Endodermal cell (in vitro differentiated cells): Measurements from ENCODE around the gene ITK. TPM values are rescaled to one million over a fixed set of nuclear protein-coding genes. Genes with fewer than 3 reads are reported as not detected.

Experiments
- DNase-seq: peaks from one replicate; pipeline ENCODE4 v3.0.0-alpha.2; 2017
- H3K27ac ChIP-seq: 2 replicates; pipeline ENCODE4 v1.5.1; 2013; ENCODE audit warnings: mild to moderate bottlenecking, low read depth, low read length, moderate library complexity
- H3K27me3 ChIP-seq: 2 replicates; pipeline ENCODE4 v1.6.1; 2013; ENCODE audit warnings: mild to moderate bottlenecking, low read length, moderate library complexity; ENCODE audit not compliant: insufficient read depth, control insufficient read depth, poor library complexity, severe bottlenecking
- H3K36me3 ChIP-seq: 2 replicates; pipeline ENCODE4 v1.7.0; 2013; ENCODE audit warnings: mild to moderate bottlenecking, low read length, moderate library complexity; ENCODE audit not compliant: control insufficient read depth, insufficient read depth
- H3K4me1 ChIP-seq: one replicate; pipeline ENCODE4 v1.7.0; 2013; ENCODE audit warnings: low read length; ENCODE audit not compliant: control insufficient read depth, insufficient read depth
- H3K4me3 ChIP-seq: 2 replicates; pipeline ENCODE4 v1.5.1; 2013; ENCODE audit warnings: mild to moderate bottlenecking, low read length, moderate library complexity
- H3K9ac ChIP-seq: 2 replicates; pipeline ENCODE4 v1.6.1; 2013; ENCODE audit warnings: mild to moderate bottlenecking, low read length, moderate library complexity; ENCODE audit not compliant: poor library complexity, severe bottlenecking; ENCODE audit errors: extremely low read depth
- H3K9me3 ChIP-seq: 2 replicates; pipeline ENCODE4 v1.6.1; 2013; ENCODE audit warnings: mild to moderate bottlenecking, low read length, moderate library complexity; ENCODE audit not compliant: control insufficient read depth
- H3K27ac Mint-ChIP-seq: 2 replicates; pipeline ENCODE4 v1.8.0; 2020; ENCODE audit warnings: mixed read lengths
- H3K27me3 Mint-ChIP-seq: 2 replicates; pipeline ENCODE4 v1.8.0; 2021; ENCODE audit warnings: mild to moderate bottlenecking, mixed read lengths; ENCODE audit not compliant: insufficient read depth
- H3K36me3 Mint-ChIP-seq: 2 replicates; pipeline ENCODE4 v1.8.0; 2020; ENCODE audit warnings: low read depth, mixed read lengths
- H3K4me1 Mint-ChIP-seq: 2 replicates; pipeline ENCODE4 v1.8.0; 2020; ENCODE audit warnings: mixed read lengths
- H3K4me3 Mint-ChIP-seq: 2 replicates; pipeline ENCODE4 v1.8.0; 2020; ENCODE audit warnings: mild to moderate bottlenecking, moderate library complexity, mixed read lengths
- H3K9me3 Mint-ChIP-seq: 2 replicates; pipeline ENCODE4 v1.8.0; 2020; ENCODE audit warnings: mild to moderate bottlenecking, mixed read lengths
- WGBS, 2 experiments: methylation state at CpG; one replicate each; pipeline versions ENCODE4 v1.1.5 to v1.1.7; 2013; ENCODE audit warnings: missing lambda C conversion rate in 2 of 2, mixed read lengths in 1 of 2; ENCODE audit not compliant: insufficient coverage in 1 of 2, insufficient read length in 1 of 2; 5-methylcytosine and 5-hydroxymethylcytosine counted together
- total RNA-seq, 2 donors: library from RNA; stranded (reverse); fragmentation: NEBNext Ultra II Directional in 1 of 2; extraction: Animal tissue kit (Norgen Biotek cat#: 25700) in 1 of 2; gene quantifications; 2 replicates in 1 of 2; 3 replicates in 1 of 2; pipeline ENCODE4 v1.2.1, GENCODE V29; 2021
- TF ChIP-seq, protein P1 (sequence below): fragments of 200-600 bp; sonication (generic); conservative IDR thresholded peaks from 2 replicates; pipeline ENCODE4 v1.5.0; 2021; ENCODE audit warnings: antibody characterized with exemption, mild to moderate bottlenecking

The ITK gene
- total RNA-seq, 2 donors from 2014 or later: 0.31 to 0.38 TPM

DNA sequence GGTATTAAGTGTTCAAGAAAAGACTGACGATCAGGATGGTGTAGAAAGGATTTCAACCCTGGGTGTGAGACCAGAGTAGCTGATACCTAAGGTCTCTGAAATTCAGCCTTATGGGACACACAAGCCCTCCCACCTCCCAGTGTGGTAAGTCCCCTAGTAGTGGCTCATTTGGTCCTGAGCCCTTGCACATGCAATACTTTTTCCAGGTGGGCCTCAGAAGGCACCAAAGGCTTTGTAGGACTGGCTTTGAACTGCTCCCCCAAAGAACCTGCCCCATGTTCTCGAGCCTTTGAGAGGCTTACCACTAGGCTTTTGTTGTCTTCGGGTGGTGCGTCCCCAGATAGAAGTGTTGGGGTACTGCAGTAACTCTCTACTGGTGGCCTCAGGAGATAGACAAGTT lies 15.4 kb upstream of the ITK start:
- Mint-ChIP-seq H3K4me1 (peaks cover 4% of the 10 kb centered on the region), H3K9me3 (peaks cover 12% of the 10 kb centered on the region), H3K27ac (no peak overlapping the region), H3K27me3 (no peaks in the 10 kb centered on the region), H3K4me3 (no peak overlapping the region), H3K36me3 (peaks cover under 1% of the 10 kb centered on the region)
- Histone ChIP-seq H3K9ac (no peak overlapping the region), H3K4me3 (no peak overlapping the region), H3K36me3 (no peaks in the 10 kb centered on the region), H3K4me1 (no peaks in the 10 kb centered on the region), H3K9me3 (no peaks in the 10 kb centered on the region), H3K27ac (no peak overlapping the region), H3K27me3 (no peaks in the 10 kb centered on the region)
- TF ChIP-seq, protein P1, sequence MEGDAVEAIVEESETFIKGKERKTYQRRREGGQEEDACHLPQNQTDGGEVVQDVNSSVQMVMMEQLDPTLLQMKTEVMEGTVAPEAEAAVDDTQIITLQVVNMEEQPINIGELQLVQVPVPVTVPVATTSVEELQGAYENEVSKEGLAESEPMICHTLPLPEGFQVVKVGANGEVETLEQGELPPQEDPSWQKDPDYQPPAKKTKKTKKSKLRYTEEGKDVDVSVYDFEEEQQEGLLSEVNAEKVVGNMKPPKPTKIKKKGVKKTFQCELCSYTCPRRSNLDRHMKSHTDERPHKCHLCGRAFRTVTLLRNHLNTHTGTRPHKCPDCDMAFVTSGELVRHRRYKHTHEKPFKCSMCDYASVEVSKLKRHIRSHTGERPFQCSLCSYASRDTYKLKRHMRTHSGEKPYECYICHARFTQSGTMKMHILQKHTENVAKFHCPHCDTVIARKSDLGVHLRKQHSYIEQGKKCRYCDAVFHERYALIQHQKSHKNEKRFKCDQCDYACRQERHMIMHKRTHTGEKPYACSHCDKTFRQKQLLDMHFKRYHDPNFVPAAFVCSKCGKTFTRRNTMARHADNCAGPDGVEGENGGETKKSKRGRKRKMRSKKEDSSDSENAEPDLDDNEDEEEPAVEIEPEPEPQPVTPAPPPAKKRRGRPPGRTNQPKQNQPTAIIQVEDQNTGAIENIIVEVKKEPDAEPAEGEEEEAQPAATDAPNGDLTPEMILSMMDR: no peak
- 92 to 100% methylated on average over 3 to 4 of the region's 4 CpGs for WGBS, 2 experiments
- DNase-seq: no peak

DNA sequence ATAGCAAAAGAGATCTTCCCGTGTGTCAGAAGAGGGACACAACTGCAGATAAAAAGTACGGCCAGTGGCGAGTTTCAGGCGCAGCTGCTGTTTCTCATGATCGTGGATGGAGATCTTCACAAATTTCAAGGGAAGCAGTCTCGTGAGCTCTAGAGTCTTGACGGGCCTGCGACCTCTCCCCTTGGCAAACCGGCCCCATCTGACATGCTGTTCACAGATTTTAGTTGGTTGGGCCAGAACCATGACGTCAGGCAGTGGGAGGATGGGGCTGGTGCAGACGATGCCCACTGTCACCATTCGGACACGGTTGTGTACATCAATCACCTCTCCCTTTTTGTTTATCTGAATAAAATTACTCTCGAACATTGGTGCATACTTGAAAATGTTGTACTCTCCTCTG lies 15.0 kb upstream of the ITK start:
- no peak overlapping the region for H3K4me3 Mint-ChIP-seq
- H3K36me3 Mint-ChIP-seq: peaks cover 2% of the 10 kb centered on the region
- no peaks in the 10 kb centered on the region for H3K27me3 Mint-ChIP-seq
- H3K27ac Mint-ChIP-seq: no peak overlapping the region
- Histone ChIP-seq H3K4me1 (no peaks in the 10 kb centered on the region), H3K4me3 (no peak overlapping the region), H3K27ac (no peak overlapping the region), H3K9ac (no peak overlapping the region), H3K9me3 (no peaks in the 10 kb centered on the region), H3K36me3 (no peaks in the 10 kb centered on the region), H3K27me3 (no peaks in the 10 kb centered on the region)
- no peak for DNase-seq
- peaks cover 4% of the 10 kb centered on the region for H3K4me1 Mint-ChIP-seq
- WGBS, 2 experiments: 93 to 95% methylated on average over 10 to 14 of the region's 14 CpGs
- TF ChIP-seq, protein P1: no peak
- peaks cover 16% of the 10 kb centered on the region for H3K9me3 Mint-ChIP-seq

DNA sequence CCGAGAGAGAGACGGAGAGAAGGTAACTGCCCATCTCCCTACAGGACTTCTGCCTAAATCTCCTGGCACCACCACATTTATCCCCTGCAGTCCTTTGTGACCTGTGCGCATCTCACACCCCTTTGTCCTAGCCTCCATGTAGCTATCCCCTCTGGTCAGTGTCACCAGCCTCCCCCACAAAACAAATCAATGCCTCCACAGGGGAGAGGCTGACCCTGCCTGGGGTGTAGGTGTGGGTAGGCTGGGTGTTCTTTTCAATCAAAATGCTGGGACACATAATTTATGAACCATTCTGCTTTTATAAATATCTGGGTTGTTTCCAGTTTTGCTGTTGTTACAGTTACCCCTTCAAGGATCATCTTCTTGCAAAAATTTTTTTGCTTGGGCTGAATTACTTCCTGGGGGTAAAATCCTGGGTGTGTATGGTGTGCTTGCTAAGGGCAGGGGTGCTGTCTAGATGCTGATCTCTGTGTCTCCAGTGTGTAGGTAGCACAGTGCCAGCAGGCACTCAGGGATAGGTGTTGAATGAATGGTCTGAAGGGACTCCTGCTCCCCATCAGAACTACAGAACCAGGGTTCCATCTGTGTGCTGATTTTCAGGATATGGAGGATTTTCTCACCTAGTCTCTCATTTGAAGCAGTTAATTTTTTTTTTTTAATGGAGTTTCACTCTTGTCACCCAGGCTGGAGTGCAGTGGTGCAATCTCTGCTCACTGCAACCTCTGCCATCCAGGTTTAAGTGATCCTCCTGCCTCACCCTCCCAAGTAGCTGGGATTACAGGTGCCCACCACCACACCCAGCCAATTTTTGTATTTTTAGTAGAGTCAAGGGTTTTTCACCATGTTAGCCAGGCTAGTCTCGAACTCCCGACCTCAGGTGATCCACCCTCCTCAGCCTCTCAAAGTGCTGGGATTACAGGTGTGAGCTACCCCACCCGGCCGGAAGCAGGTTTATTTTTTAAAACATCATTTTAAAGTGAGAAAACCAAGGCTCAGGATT lies 14.1 kb upstream of the ITK start, which contains the start of gene GARIN3:
GARIN3 (minus strand) TSS at position 51 of the 1,000 bp plus-strand sequence. CDS start 96 bp downstream, outside the sequence.
- peaks cover 2% of the 10 kb centered on the region for H3K36me3 Mint-ChIP-seq
- no peak within 1 kb of the TSS for H3K9ac ChIP-seq

More for the DNA sequence above, 14.1 kb upstream of the ITK start, which contains the start of gene GARIN3:
- H3K27ac ChIP-seq: no peak within 1 kb of the TSS
- Mint-ChIP-seq H3K27me3 (no peaks in the 10 kb centered on the region), H3K27ac (no peak within 1 kb of the TSS), H3K4me1 (peaks cover 4% of the 10 kb centered on the region), H3K9me3 (peaks cover 16% of the 10 kb centered on the region), H3K4me3 (no peak within 1 kb of the TSS)
- TF ChIP-seq, protein P1: no peak
- H3K9me3 ChIP-seq: no peaks in the 10 kb centered on the region
- DNase-seq: no peak
- no peaks in the 10 kb centered on the region for H3K4me1 ChIP-seq
- H3K4me3 ChIP-seq: no peak within 1 kb of the TSS
- no peaks in the 10 kb centered on the region for H3K36me3 ChIP-seq
- 94 to 95% methylated on average over 6 to 7 of the region's 7 CpGs for WGBS, 2 experiments
- H3K27me3 ChIP-seq: no peaks in the 10 kb centered on the region
